Measurements from ENCODE around the gene OPRL1.

Gene OPRL1

DNA sequence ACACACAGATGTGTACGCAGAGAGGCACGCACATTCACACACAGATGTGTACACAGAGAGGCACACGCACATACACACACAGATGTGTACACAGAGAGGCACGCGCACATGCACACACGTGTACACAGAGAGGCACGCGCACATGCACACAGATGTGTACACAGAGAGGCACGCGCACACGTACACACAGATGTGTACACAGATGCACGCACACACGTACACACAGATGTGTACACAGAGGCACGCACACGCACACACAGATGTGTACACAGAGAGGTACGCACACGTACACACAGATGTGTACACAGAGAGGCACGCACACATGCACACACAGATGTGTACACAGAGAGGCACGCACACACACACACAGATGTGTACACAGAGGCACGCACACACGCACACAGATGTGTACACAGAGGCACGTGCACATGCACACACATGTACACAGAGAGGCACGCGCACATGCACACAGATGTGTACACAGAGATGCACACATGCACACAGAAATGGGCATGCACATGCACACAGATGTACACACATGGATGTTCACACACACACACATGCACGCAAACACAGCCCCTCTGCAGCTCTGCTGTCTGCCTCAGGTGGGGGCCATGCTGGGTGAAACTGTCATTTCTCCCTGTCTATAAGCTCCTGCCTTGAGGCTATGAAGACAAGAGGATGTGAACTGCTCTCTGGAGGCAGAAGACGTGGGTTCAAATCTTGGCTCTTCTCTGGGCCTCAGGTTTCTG, 70.1 kb downstream of the OPRL1 start:
- Mint-ChIP-seq H3K27me3 (no peaks in the 10 kb centered on the region), H3K4me1 (no peaks in the 10 kb centered on the region), H3K27ac (no peak overlapping the region), H3K36me3 (peaks cover 3% of the 10 kb centered on the region), H3K9me3 (peaks cover 4% of the 10 kb centered on the region), H3K4me3 (no peak overlapping the region)
- no peak for ATAC-seq
